GM21825 (cell line): ENCODE data around the gene IVL.

Source experiments
- ATAC-seq: cut with Tn5 transposase; IDR thresholded peaks from one replicate; pipeline ENCODE4 v1.9.1; 2021; ENCODE audit warnings: mild to moderate bottlenecking, moderate library complexity; ENCODE audit not compliant: unreplicated experiment

Gene IVL

GRCh38 chr1:152886758-152887409 lies 21.5 kb upstream of the IVL start:
- ATAC-seq: no peak

GRCh38 chr1:152888126-152888525 lies 20.2 kb upstream of the IVL start:
- no peak for ATAC-seq

GRCh38 chr1:152899027-152899426 lies 9.3 kb upstream of the IVL start:
- no peak for ATAC-seq

- no peak for ATAC-seq
Measured at GRCh38 chr1:152899883-152900282, 8.5 kb upstream of the IVL start.

GRCh38 chr1:152901631-152902030 lies 6.7 kb upstream of the IVL start:
- ATAC-seq: no peak

- no peak for ATAC-seq
Measured at GRCh38 chr1:152902636-152903035, 5.7 kb upstream of the IVL start.

GRCh38 chr1:152904688-152905440 lies 3.5 kb upstream of the IVL start:
- no peak for ATAC-seq

- no peak for ATAC-seq
Measured at GRCh38 chr1:152906023-152906565, 2.3 kb upstream of the IVL start.

- no peak for ATAC-seq
Measured at GRCh38 chr1:152909206-152909605, 860 bp downstream of the IVL start.

GRCh38 chr1:152912471-152912870 lies 4.1 kb downstream of the IVL start:
- no peak for ATAC-seq

- ATAC-seq: no peak
Measured at GRCh38 chr1:152912900-152913299, 4.6 kb downstream of the IVL start.

GRCh38 chr1:152917794-152918193 lies 9.4 kb downstream of the IVL start:
- ATAC-seq: no peak

GRCh38 chr1:152919071-152919470 lies 10.7 kb downstream of the IVL start:
- no peak for ATAC-seq

- no peak for ATAC-seq
Measured at GRCh38 chr1:152924191-152924590, 15.8 kb downstream of the IVL start.

- no peak for ATAC-seq
Measured at GRCh38 chr1:152926091-152926490, 17.7 kb downstream of the IVL start.

- ATAC-seq: no peak
Measured at GRCh38 chr1:152928671-152929070, 20.3 kb downstream of the IVL start.

- ATAC-seq: no peak
Measured at GRCh38 chr1:152932170-152932811, 23.9 kb downstream of the IVL start.

- no peak for ATAC-seq
Measured at GRCh38 chr1:152933196-152933595, 24.9 kb downstream of the IVL start.

GRCh38 chr1:152940614-152941013 lies 32.3 kb downstream of the IVL start:
- ATAC-seq: no peak

- no peak for ATAC-seq
Measured at GRCh38 chr1:152941037-152941711, 32.8 kb downstream of the IVL start.

- ATAC-seq: no peak
Measured at GRCh38 chr1:152942161-152942560, 33.8 kb downstream of the IVL start.
